ENCODE results near the gene APOBEC3F.
A peak's percentile ranks its signal among the peaks of the same experiment; 100 is the strongest.
"Not testable (repeated sequence)": the region's sequence is repeated elsewhere in the genome, so short reads cannot be mapped to it uniquely, and the experiment has no call there.

APOBEC3F gene

GRCh38 chr22:39055658-39056057 lies 15.0 kb downstream of the APOBEC3F start:
- no peak for TF ChIP-seq CTCF (IDR thresholded peaks at IDR 0.05; ENCODE audit: low read depth, low read length, missing control alignments)
- no peak overlapping the region for H3K4me3 ChIP-seq (ENCODE audit: low read depth, low read length)
- no peak for DNase-seq (ENCODE audit: low read depth)

- not testable (repeated sequence) for H3K4me3 ChIP-seq (ENCODE audit: low read depth, low read length); DNase-seq (ENCODE audit: low read depth)
Measured at GRCh38 chr22:39061290-39061689, 20.6 kb downstream of the APOBEC3F start.

DNA sequence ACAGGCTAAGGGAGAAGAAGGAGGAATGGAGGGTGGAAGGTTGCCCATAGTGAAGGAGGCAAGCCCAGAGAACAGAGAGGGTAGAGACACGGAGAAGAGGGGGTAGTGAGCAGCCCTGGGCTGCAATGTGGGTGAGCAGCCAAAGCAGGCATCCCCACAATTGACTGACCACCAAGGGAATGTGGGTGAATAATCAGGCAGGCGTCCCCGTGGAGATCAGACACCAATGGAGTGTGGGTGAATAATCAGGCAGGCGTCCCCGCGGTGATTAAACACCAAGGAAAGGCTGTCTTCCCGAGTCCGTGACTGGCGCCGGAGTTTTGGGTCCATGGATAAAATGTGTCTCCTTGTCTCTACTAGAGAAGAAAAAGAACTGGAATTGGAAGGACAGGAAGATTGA lies 21.3 kb downstream of the APOBEC3F start:
- H3K4me3 ChIP-seq (ENCODE audit: low read depth, low read length); DNase-seq (ENCODE audit: low read depth): not testable (repeated sequence)

GRCh38 chr22:39063904-39064303 lies 23.2 kb downstream of the APOBEC3F start:
- DNase-seq (ENCODE audit: low read depth); H3K4me3 ChIP-seq (ENCODE audit: low read depth, low read length): not testable (repeated sequence)

DNA sequence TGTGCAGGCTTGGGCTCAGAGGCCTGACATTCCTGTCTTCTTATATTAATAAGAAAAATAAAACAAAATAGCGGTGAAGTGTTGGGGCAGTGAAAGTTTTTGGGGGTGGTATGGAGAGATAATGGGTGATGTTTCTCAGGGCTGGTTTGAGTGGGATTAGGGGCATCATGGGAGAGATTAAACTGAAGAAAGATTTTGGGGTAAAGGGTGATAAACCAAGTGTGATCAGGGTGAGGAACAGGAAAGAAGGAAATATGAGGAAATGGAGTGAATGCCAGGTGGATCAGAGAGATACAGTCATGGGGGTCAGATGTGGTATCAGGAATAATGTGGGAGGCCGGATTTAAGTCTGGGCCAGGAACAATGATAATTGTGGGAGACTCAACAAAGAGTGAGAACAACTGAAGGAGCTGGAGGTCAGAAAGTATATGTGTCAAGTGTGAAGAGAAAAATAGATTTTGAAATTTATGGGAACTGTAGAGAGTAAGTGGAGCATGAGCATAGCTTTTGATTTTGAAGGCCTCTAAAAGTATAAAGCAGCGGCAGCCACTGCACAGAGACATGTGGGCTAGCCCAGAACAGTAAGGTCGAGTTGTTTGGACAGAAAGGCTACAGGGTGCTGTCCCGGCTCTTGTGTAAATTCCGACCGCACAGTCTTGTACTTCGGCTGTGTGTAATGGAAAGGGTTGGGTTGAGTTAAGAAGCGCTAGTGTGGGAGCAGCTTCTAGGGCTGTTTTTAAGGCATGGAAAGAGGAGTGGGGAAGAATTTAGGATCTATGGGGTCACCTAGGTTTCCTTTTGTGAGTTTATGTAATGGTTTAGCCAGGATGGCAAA lies 26.0 kb downstream of the APOBEC3F start:
- DNase-seq (ENCODE audit: low read depth) = not testable (repeated sequence)
- H3K4me3 ChIP-seq (ENCODE audit: low read depth, low read length) = peak overlapping the region; percentile 53

- TF ChIP-seq CTCF (IDR thresholded peaks at IDR 0.05; ENCODE audit: low read depth, low read length, missing control alignments) = peak; percentile 61
- DNase-seq (ENCODE audit: low read depth) = no peak
- peak overlapping the region; percentile 53; the same call in 1 of the 2 replicates for H3K4me3 ChIP-seq (ENCODE audit: low read depth, low read length)
Measured at GRCh38 chr22:39068033-39068785, 27.5 kb downstream of the APOBEC3F start.

DNA sequence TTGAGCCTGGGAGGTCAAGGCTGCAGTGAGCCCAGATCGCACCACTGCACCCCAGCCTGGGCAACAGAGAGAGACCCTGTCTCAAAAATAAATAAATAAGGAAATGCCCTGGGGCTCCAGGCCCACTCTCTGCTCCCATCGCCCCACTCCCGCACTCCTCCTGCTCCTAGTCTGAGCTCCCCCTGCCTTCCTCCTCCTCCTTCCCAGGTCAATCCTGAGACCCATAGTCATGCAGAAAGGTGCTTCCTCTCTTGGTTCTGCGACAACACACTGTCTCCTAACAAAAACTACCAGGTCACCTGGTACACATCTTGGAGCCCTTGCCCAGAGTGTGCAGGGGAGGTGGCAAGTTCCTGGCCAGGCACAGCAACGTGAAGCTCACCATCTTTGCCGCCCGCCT lies 29.5 kb downstream of the APOBEC3F start:
- TF ChIP-seq CTCF (IDR thresholded peaks at IDR 0.05; ENCODE audit: low read depth, low read length, missing control alignments) = no peak
- no peak overlapping the region for H3K4me3 ChIP-seq (ENCODE audit: low read depth, low read length)
- no peak for DNase-seq (ENCODE audit: low read depth)

DNA sequence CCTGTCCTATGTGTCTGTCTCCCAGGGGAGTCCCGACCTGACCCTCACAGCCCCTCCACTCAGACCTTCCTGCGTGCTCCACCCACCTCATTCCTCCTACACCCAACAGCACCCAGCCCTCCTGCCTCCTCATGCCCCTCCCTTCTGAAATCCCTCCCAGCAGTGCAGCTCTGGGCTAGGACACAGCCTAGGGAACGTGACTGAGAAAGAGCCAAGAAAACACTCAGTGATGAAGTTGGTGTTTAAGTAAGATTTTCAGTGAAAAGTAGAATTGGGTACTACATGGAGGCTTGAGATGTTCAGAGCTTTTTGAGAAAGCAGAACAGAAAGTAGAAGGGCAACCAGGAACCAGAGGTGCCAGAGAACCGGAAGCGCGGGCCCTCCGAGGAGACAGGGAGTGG lies 31.9 kb downstream of the APOBEC3F start:
- not testable (repeated sequence) for DNase-seq (ENCODE audit: low read depth)
- peak overlapping the region; percentile 8; the same call in 1 of the 2 replicates for H3K4me3 ChIP-seq (ENCODE audit: low read depth, low read length)

GRCh38 chr22:39073981-39074380 lies 33.3 kb downstream of the APOBEC3F start:
- DNase-seq (ENCODE audit: low read depth) = no peak
- TF ChIP-seq CTCF (IDR thresholded peaks at IDR 0.05; ENCODE audit: low read depth, low read length, missing control alignments) = no peak
- H3K4me3 ChIP-seq (ENCODE audit: low read depth, low read length) = no peak overlapping the region

- DNase-seq (ENCODE audit: low read depth) = not testable (repeated sequence)
- H3K4me3 ChIP-seq (ENCODE audit: low read depth, low read length) = peak overlapping the region; percentile 52
Measured at GRCh38 chr22:39076155-39077025, 35.7 kb downstream of the APOBEC3F start.

DNA sequence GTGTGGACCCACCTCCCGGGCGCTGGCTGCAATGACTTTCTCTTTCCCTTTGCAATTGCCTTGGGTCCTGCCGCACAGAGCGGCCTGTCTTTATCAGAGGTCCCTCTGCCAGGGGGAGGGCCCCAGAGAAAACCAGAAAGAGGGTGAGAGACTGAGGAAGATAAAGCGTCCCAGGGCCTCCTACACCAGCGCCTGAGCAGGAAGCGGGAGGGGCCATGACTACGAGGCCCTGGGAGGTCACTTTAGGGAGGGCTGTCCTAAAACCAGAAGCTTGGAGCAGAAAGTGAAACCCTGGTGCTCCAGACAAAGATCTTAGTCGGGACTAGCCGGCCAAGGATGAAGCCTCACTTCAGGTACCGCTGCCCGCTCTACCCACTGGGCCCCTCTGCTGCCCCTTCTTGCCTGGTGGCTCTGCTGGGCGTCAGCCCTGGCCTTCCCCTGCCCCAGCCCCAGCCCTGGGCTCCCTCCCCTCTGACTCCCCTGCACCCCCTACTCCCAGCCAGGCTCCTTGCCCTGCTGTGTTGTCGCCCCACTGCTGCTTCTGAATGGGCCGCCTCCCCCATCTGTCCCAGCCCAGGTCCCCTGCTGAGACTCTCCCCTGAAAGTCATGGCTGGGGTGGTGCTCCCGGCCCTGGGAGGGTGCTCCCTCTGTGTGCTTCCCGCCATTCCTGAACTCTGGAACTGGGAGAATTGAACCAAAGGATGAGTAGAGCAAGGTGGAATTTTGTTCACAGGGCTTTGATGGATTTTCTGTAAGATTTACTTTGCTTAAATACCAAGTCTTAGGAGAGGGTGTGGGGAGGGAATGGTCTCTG lies 36.6 kb downstream of the APOBEC3F start, which contains the start of gene APOBEC3G:
TSS of gene APOBEC3G (plus strand) at position 250 of the 815 bp plus-strand sequence. CDS start at position 337, 87 bp downstream.
- peak within 1 kb of the TSS; percentile 64 for H3K4me3 ChIP-seq (ENCODE audit: low read depth, low read length)
- DNase-seq (ENCODE audit: low read depth) = not testable (repeated sequence)

DNA sequence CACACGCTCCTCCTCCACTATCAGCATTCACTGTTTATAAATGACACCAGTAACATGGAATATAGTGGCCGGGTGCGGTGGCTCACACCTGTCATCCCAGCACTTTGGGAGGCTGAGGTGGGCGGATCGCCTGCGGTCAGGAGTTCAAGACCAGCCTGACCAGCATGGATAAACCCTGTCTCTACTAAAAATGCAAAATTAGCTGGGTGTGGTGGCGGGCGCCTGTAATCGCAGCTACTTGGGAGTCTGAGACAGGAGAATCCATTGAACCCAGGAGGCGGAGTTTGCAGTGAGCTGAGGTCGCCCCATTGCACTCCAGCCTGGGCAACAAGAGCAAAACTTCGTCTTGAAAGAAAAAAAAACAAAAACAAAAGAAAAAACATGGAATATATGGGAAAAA lies 37.2 kb downstream of the APOBEC3F start:
- not testable (repeated sequence) for DNase-seq (ENCODE audit: low read depth)
- peak overlapping the region; percentile 64 for H3K4me3 ChIP-seq (ENCODE audit: low read depth, low read length)

Data from GM12864 (cell line).